HepG2 (cell line): ENCODE measurements around the gene SPDYE4. TPM values are rescaled to one million over a fixed set of nuclear protein-coding genes. Genes with fewer than 3 reads are reported as not detected.
"Not testable (repeated sequence)": the region's sequence is repeated elsewhere in the genome, so short reads cannot be mapped to it uniquely, and the experiment has no call there.

Source experiments
- ATAC-seq: fragments of 200-7000 bp; cut with Tn5 transposase; 3 replicates; pipeline ENCODE4 v1.9.1; 2020; ENCODE audit warnings: mild to moderate bottlenecking, moderate library complexity
- BruUV-seq: library from RNA; stranded (reverse); fragments of 400-500 nt; replicated peaks from 2 replicates; lab custom pipeline; 2021; lab: Mats Ljungman, UMichigan
- CTCF ChIA-PET: fragments of 300-600 bp; formaldehyde crosslinking; extraction: SDS; loops from one replicate; lab custom pipeline; 2021; ENCODE audit warnings: low total read pairs, inconsistent platforms, low intra/inter-chr PET ratio; lab: Yijun Ruan, JAX
- POLR2A ChIA-PET: fragments of 350-600 bp; sonication (Branson Sonifier 250); formaldehyde crosslinking; loops from one replicate; lab custom pipeline; 2020; ENCODE audit warnings: antibody characterized with exemption, inconsistent platforms; lab: Yijun Ruan, JAX
- DNase-seq: peaks from one replicate; pipeline ENCODE4 v3.0.0-alpha.2; 2015; ENCODE audit warnings: low spot score
- FAIRE-seq: peaks from 3 replicates; lab custom pipeline; 2011; peaks lifted over from hg19 to GRCh38; lab: Jason Lieb, UNC
- H2AFZ ChIP-seq: one replicate; pipeline ENCODE4 v1.6.1; 2011; ENCODE audit warnings: low read length, inconsistent platforms
- H3K27ac ChIP-seq: fragments of 300-600 bp; 3 replicates; pipeline ENCODE4 v1.8.0; 2011; ENCODE audit warnings: mixed run types, mild to moderate bottlenecking, mixed read lengths, low read length, inconsistent platforms; ENCODE audit not compliant: insufficient read depth; ENCODE audit errors: extremely low read length
- H3K27me3 ChIP-seq, 2 experiments: fragments of 200-600 bp in 1 of 2; 2 replicates in 1 of 2; 3 replicates in 1 of 2; pipeline versions ENCODE4 v1.6.0 to v1.8.0; 2011; ENCODE audit warnings: low read length in 2 of 2, mild to moderate bottlenecking in 2 of 2, moderate library complexity in 2 of 2, inconsistent platforms in 1 of 2; ENCODE audit not compliant: insufficient read depth in 2 of 2, control insufficient read depth in 1 of 2
- H3K36me3 ChIP-seq, 2 experiments: fragments of 200-600 bp in 1 of 2; replicated peaks in 1 of 2; 2 replicates in 1 of 2; 3 replicates in 1 of 2; pipeline versions ENCODE4 v1.5.1 to v1.8.0; 2011; ENCODE audit warnings: low read length in 2 of 2, inconsistent platforms in 1 of 2; ENCODE audit not compliant: insufficient read depth in 2 of 2, control insufficient read depth in 1 of 2
- H3K4me1 ChIP-seq: 2 replicates; pipeline ENCODE4 v1.5.1; 2012; ENCODE audit warnings: low read length, inconsistent platforms; ENCODE audit not compliant: insufficient read depth
- H3K4me2 ChIP-seq: 2 replicates; pipeline ENCODE4 v1.6.0; 2011; ENCODE audit warnings: low read depth, low read length, inconsistent platforms
- H3K4me3 ChIP-seq, 3 experiments: fragments of 200-600 bp in 1 of 3; sonication (generic), shearing (Covaris generic) in 1 of 3; replicated peaks in 1 of 3; 2 replicates each; pipeline ENCODE4 v1.5.1; 2011 to 2016; ENCODE audit warnings: low read length in 3 of 3, inconsistent platforms in 2 of 3, low read depth in 2 of 3, mild to moderate bottlenecking in 2 of 3, control low read depth in 1 of 3, mixed read lengths in 1 of 3; ENCODE audit not compliant: insufficient read depth in 1 of 3
- H3K79me2 ChIP-seq: one replicate; pipeline ENCODE4 v1.6.1; 2011; ENCODE audit warnings: low read length, inconsistent platforms; ENCODE audit not compliant: insufficient read depth
- H3K9ac ChIP-seq: 2 replicates; pipeline ENCODE4 v1.6.0; 2011; ENCODE audit warnings: mild to moderate bottlenecking, low read depth, low read length, inconsistent platforms; ENCODE audit not compliant: insufficient read depth
- H3K9me3 ChIP-seq: 2 replicates; pipeline ENCODE4 v1.5.1; 2012; ENCODE audit warnings: mild to moderate bottlenecking, low read length
- H4K20me1 ChIP-seq: 2 replicates; pipeline ENCODE4 v1.6.0; 2011; ENCODE audit warnings: inconsistent platforms, mild to moderate bottlenecking, low read length, moderate library complexity; ENCODE audit not compliant: insufficient read depth
- DNMT1 ChIP-seq: sonication (generic); formaldehyde crosslinking; IDR thresholded peaks from 2 replicates; pipeline ENCODE4 v1.5.1; 2020; ENCODE audit warnings: mild to moderate bottlenecking, missing genetic modification reagents
- FOXK1 ChIP-seq: sonication (generic); formaldehyde crosslinking; IDR thresholded peaks from 2 replicates; pipeline ENCODE4 v1.4.0; 2020; ENCODE audit warnings: low read depth, missing genetic modification reagents, borderline replicate concordance
- GABPA ChIP-seq, 2 experiments: IDR thresholded peaks; 2 replicates each; pipeline ENCODE4 v1.6.1; 2011 to 2016; ENCODE audit warnings: low read depth in 2 of 2, low read length in 1 of 2, missing biosample characterization in 1 of 2, missing genetic modification characterization in 1 of 2
- SCMH1 ChIP-seq: sonication (generic); formaldehyde crosslinking; IDR thresholded peaks from 2 replicates; pipeline ENCODE4 v1.9.0; 2021; ENCODE audit warnings: missing genetic modification reagents, mild to moderate bottlenecking, borderline replicate concordance
- ZNF138 ChIP-seq: sonication (generic); formaldehyde crosslinking; IDR thresholded peaks from 2 replicates; pipeline ENCODE4 v1.5.0; 2020; ENCODE audit warnings: mild to moderate bottlenecking, low read depth, missing genetic modification reagents
- WGBS: methylation state at CpG from one replicate; pipeline ENCODE4 v1.1.6; 2017; ENCODE audit warnings: low lambda C conversion rate; 5-methylcytosine and 5-hydroxymethylcytosine counted together
- in situ Hi-C: cut with HindIII; loops from 2 replicates; pipeline ENCODE4 v1.10.0; 2017; ENCODE audit warnings: low pct_unique_long_range_greater_than_20kb; ENCODE audit not compliant: extremely low pct_ligation_motif_present
- intact Hi-C: fragments of 100-400 bp; cut with micrococcal nuclease; formaldehyde crosslinking; loops from one replicate; pipeline ENCODE4 v1.10.0; 2022; ENCODE audit not compliant: unreplicated experiment
- polyA plus RNA-seq, 8 experiments: library from polyadenylated mRNA; depleted of rRNA in 3 of 8; stranded (reverse) in 7 of 8; unstranded in 1 of 8; fragments of >200 nt; fragmentation: Illumina TruSeq in 4 of 8; extraction: Trizol in 4 of 8; gene quantifications; 2 replicates each; pipeline versions ENCODE4 v1.2.1 to v1.2.3, GENCODE V29; 2011 to 2016; ENCODE audit warnings: low read depth in 4 of 8, missing spikeins in 1 of 8, mixed read lengths in 1 of 8; ENCODE audit not compliant: insufficient read depth in 1 of 8
- total RNA-seq, 5 experiments: library from RNA; depleted of rRNA; stranded (reverse); fragments of >200 nt; fragmentation: Illumina TruSeq; extraction: Trizol; gene quantifications; 2 replicates each; pipeline ENCODE4 v1.2.3, GENCODE V29; 2016; ENCODE audit warnings: low read depth in 1 of 5

SPDYE4 gene
- total and polyA plus RNA-seq, 2 of the 13 experiments (the other 11 are each of a cell fraction or from before 2014, with no cell fraction given) = not detected

- no peak for TF ChIP-seq SCMH1
- TF ChIP-seq, all 625 proteins: peak for 0
Measured at GRCh38 chr17:8758137-8758596, at the start of gene SPDYE4 (continued).

DNA sequence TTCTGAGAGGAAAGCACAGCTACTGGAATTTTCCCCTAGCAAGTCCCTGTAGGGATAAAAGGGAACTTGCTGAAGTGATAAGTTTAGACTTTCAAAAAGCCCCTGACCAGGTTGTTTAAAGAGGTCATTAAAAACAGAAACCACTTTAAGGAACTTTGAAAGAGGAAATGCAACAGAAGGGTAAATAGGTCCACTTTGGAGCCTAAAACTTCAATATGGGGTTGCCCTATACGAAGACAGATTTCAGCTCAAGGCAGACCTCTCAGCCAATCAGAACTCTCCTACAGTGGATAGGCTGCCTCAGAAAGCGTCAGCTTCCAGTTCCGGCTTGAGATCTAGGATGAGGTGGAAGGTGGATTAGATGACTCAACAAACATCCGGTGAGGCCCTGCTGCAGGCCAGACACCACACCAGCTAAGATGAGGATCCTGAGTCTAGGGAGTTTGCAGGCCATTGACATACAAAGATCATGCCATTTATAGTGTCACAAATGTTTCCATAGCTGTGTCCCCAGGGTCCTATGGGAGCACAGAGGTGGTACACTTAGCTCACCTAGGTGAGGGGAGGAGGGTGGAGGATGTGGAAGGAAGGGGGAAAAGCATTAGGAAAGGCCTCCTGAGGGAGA lies 48.7 kb upstream of the SPDYE4 start:
- ChIA-PET CTCF (no interaction called here), POLR2A (no interaction called here)
- no peak for TF ChIP-seq ZNF138 (CRISPR knock-in tag)
- no peak for TF ChIP-seq GABPA (IDR thresholded peaks at IDR 0.05; ENCODE audit: low read depth, low read length)
- peak; percentile 63 for TF ChIP-seq GABPA (CRISPR knock-in tag; IDR thresholded peaks at IDR 0.05; ENCODE audit: low read depth)
- 22% methylated on average over 3 of the region's 4 CpGs for WGBS
- DNase-seq (no peak), ATAC-seq (no peak), FAIRE-seq (no peak)
- BruUV-seq = no TSS peak
- Histone ChIP-seq H3K27me3 (peaks cover 0 to 15% of the 10 kb centered on the region in 2 experiments; a peak in 3 of 5 replicates), H3K4me2 (no peak overlapping the region), H3K79me2 (no peaks in the 10 kb centered on the region), H3K9me3 (peaks cover 12% of the 10 kb centered on the region), H3K9ac (no peak overlapping the region), H3K4me1 (no peaks in the 10 kb centered on the region), H4K20me1 (no peaks in the 10 kb centered on the region), H3K4me3 (no peak overlapping the region), H2AFZ (no peak overlapping the region), H3K27ac (no peak overlapping the region), H3K36me3 (no peaks in the 10 kb centered on the region)
- in situ Hi-C loops (no loop called here), intact Hi-C loops (no loop called here)

GRCh38 chr17:8806253-8806925 lies 48.0 kb upstream of the SPDYE4 start:
- Histone ChIP-seq H3K4me1 (no peaks in the 10 kb centered on the region), H3K36me3 (no peaks in the 10 kb centered on the region), H2AFZ (no peak overlapping the region), H3K9me3 (peaks cover 12% of the 10 kb centered on the region), H3K9ac (no peak overlapping the region), H3K4me3 (no peak overlapping the region), H3K27ac (no peak overlapping the region), H4K20me1 (no peaks in the 10 kb centered on the region), H3K79me2 (no peaks in the 10 kb centered on the region), H3K4me2 (no peak overlapping the region), H3K27me3 (peaks cover 0 to 17% of the 10 kb centered on the region in 2 experiments; a peak in 3 of 5 replicates)
- POLR2A ChIA-PET = no interaction called here
- CTCF ChIA-PET = no interaction called here
- DNase-seq (no peak), ATAC-seq (no peak), FAIRE-seq (no peak)
- no TSS peak for BruUV-seq
- intact Hi-C loops = no loop called here
- in situ Hi-C loops = no loop called here
- no peak for TF ChIP-seq FOXK1 (CRISPR knock-in tag)
- no peak for TF ChIP-seq DNMT1
- WGBS = 13% methylated on average over 2 of the region's 3 CpGs

DNA sequence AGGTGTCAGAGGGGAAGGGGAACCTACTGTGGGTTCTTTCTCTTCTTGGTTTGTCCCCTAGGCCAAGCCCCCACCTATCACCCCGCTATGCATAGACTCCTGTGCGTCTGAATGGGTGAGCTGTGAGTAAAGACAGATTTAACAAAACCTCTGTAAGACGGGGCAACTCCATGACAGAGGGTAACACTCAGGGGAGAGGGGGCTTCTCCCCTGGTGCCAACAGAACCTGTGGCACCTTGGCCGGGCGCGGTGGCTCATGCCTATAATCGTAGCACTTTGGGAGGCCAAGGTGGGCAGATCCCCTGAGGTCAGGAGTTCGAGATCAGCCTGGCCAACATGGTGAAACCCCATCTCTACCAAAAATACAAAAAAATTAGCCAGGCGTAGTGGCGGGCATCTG lies 47.0 kb upstream of the SPDYE4 start:
- H4K20me1 ChIP-seq, H3K4me1 ChIP-seq, H3K9ac ChIP-seq, H3K79me2 ChIP-seq, CTCF ChIA-PET, intact Hi-C loops, ATAC-seq, H3K4me3 ChIP-seq, H3K4me2 ChIP-seq, H3K27ac ChIP-seq, H3K36me3 ChIP-seq, in situ Hi-C loops, H2AFZ ChIP-seq, DNase-seq, BruUV-seq, H3K9me3 ChIP-seq, FAIRE-seq: not testable (repeated sequence)
- H3K27me3 ChIP-seq = peaks cover 0 to 17% of the 10 kb centered on the region in 2 experiments; a peak in 4 of 5 replicates
- POLR2A ChIA-PET = interaction anchor here (0.7 kb wide), 1 partner anchor 16 kb away, joined by 3 read pairs; no protein-coding TSS in a partner anchor
- WGBS = 16% methylated on average over 10 of the region's 10 CpGs
